Astrocyte (in vitro differentiated cells and primary cell): ENCODE results near the gene SLC39A10.

Experiments
- EZH2 ChIP-seq: IDR thresholded peaks from 2 replicates; pipeline ENCODE4 v1.6.1; 2012; ENCODE audit warnings: mild to moderate bottlenecking, low read length, inconsistent platforms; ENCODE audit not compliant: insufficient read depth
- TF ChIP-seq, protein P1 (sequence below): IDR thresholded peaks from 2 replicates; pipeline ENCODE4 v1.5.1; 2011; ENCODE audit warnings: low read depth, mild to moderate bottlenecking, inconsistent platforms, low read length, moderate library complexity; ENCODE audit not compliant: insufficient read depth

DNA sequence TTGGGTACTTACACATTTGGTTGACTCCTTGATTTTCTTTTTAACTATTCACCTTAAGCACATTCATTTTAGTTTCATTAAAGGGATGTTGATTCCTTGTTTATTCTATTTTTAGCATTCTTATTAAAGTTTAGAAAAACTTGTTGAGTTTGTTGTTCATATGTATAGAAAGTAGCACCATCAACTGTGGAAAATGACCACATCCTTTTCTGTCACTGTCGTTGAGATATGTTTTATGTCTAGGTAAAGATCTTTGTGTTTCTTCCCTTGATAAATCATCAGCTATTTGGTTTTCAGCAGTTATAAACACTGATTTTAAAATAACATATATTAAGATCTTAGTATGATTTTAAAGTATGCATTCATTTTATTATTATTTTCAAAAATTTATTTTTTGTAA lies 25.1 kb downstream of the SLC39A10 start:
- TF ChIP-seq, protein P1, sequence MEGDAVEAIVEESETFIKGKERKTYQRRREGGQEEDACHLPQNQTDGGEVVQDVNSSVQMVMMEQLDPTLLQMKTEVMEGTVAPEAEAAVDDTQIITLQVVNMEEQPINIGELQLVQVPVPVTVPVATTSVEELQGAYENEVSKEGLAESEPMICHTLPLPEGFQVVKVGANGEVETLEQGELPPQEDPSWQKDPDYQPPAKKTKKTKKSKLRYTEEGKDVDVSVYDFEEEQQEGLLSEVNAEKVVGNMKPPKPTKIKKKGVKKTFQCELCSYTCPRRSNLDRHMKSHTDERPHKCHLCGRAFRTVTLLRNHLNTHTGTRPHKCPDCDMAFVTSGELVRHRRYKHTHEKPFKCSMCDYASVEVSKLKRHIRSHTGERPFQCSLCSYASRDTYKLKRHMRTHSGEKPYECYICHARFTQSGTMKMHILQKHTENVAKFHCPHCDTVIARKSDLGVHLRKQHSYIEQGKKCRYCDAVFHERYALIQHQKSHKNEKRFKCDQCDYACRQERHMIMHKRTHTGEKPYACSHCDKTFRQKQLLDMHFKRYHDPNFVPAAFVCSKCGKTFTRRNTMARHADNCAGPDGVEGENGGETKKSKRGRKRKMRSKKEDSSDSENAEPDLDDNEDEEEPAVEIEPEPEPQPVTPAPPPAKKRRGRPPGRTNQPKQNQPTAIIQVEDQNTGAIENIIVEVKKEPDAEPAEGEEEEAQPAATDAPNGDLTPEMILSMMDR, result no peak
- no peak for TF ChIP-seq EZH2
